Progenitor cell of endocrine pancreas (in vitro differentiated cells): ENCODE results near the gene CYP2W1. TPM values are rescaled to one million over a fixed set of nuclear protein-coding genes. Genes with fewer than 3 reads are reported as not detected.
"Not testable (repeated sequence)": the region's sequence is repeated elsewhere in the genome, so short reads cannot be mapped to it uniquely, and the experiment has no call there.

Experiments used
- DNase-seq: peaks from one replicate; pipeline ENCODE4 v3.0.0; 2021; ENCODE audit warnings: low spot score; ENCODE audit not compliant: unreplicated experiment
- H3K27ac Mint-ChIP-seq: 2 replicates; pipeline ENCODE4 v1.8.0; 2021; ENCODE audit warnings: mild to moderate bottlenecking, moderate library complexity, mixed read lengths
- H3K27me3 Mint-ChIP-seq: 2 replicates; pipeline ENCODE4 v1.8.0; 2021; ENCODE audit warnings: mixed read lengths
- H3K36me3 Mint-ChIP-seq: 2 replicates; pipeline ENCODE4 v1.8.0; 2022; ENCODE audit warnings: mixed read lengths; ENCODE audit not compliant: insufficient read depth
- H3K4me1 Mint-ChIP-seq: 2 replicates; pipeline ENCODE4 v1.8.0; 2021; ENCODE audit warnings: low read depth, mixed read lengths
- H3K4me3 Mint-ChIP-seq: 2 replicates; pipeline ENCODE4 v1.8.0; 2021; ENCODE audit warnings: low read depth, mild to moderate bottlenecking, moderate library complexity, mixed read lengths
- H3K9me3 Mint-ChIP-seq: 2 replicates; pipeline ENCODE4 v1.8.0; 2021; ENCODE audit warnings: low read depth, mixed read lengths
- total RNA-seq: library from RNA; stranded (reverse); gene quantifications from 2 replicates; pipeline ENCODE4 v1.2.1, GENCODE V29; 2021
- TF ChIP-seq, protein P1 (sequence below): fragments of 200-600 bp; sonication (generic); IDR thresholded peaks from one replicate; pipeline ENCODE4 v1.5.0; 2021; ENCODE audit warnings: antibody characterized with exemption, mild to moderate bottlenecking; ENCODE audit not compliant: unreplicated experiment

The CYP2W1 gene
- total RNA-seq, 1 donor from 2014 or later = 1.2 TPM

DNA sequence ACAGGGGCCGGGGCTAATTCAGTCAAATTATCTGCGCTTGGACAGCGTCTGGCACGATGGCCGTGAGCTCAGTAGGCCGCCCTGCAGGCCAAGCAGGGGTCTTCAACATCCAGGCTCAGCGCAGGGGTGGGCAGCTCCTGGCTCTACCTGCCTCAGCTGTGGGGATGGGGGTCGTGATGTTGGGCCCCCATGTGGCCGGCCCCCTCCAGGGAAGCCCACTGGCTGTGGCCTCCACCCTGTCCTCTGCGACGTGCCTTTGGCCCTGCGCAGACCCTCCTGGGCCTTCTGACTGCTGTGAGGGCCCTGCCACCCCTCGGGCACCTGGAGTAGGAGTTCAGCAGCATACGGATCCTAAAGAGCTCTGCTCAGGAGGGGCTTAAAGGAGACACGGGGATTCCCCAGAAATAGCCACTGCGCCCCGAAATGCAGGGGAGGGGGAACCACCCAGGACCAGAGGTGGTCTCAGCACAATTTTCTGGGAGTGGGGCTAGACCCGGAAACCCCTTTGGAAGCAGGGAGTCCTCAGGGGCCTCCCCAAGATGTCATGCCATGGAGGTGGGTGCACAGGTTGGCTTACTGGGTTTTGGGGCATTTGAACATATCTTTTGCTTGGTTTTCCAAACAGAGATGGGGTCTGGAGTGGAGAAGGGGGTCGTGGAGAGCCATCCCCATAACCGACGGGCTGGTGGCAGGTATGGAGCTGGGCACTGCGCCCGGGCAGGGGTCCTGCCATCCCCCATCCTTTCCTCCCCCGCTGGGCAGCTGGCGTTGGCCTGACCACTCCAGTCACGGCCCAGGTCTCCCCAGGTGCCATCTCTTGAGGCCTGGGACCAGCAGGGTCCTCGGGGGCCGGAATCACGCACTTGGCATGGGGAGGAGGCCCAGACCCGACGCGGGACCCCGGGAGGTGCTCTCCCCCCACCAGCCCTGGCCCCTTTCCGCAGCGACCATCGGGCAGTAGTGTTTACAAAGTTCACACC lies 24.5 kb upstream of the CYP2W1 start:
- Mint-ChIP-seq H3K4me3 (no peak overlapping the region), H3K4me1 (no peaks in the 10 kb centered on the region), H3K36me3 (no peaks in the 10 kb centered on the region), H3K9me3 (no peaks in the 10 kb centered on the region), H3K27me3 (peaks cover 12% of the 10 kb centered on the region), H3K27ac (no peak overlapping the region)
- no peak for DNase-seq
- TF ChIP-seq, protein P1, sequence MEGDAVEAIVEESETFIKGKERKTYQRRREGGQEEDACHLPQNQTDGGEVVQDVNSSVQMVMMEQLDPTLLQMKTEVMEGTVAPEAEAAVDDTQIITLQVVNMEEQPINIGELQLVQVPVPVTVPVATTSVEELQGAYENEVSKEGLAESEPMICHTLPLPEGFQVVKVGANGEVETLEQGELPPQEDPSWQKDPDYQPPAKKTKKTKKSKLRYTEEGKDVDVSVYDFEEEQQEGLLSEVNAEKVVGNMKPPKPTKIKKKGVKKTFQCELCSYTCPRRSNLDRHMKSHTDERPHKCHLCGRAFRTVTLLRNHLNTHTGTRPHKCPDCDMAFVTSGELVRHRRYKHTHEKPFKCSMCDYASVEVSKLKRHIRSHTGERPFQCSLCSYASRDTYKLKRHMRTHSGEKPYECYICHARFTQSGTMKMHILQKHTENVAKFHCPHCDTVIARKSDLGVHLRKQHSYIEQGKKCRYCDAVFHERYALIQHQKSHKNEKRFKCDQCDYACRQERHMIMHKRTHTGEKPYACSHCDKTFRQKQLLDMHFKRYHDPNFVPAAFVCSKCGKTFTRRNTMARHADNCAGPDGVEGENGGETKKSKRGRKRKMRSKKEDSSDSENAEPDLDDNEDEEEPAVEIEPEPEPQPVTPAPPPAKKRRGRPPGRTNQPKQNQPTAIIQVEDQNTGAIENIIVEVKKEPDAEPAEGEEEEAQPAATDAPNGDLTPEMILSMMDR = peak; percentile 19

DNA sequence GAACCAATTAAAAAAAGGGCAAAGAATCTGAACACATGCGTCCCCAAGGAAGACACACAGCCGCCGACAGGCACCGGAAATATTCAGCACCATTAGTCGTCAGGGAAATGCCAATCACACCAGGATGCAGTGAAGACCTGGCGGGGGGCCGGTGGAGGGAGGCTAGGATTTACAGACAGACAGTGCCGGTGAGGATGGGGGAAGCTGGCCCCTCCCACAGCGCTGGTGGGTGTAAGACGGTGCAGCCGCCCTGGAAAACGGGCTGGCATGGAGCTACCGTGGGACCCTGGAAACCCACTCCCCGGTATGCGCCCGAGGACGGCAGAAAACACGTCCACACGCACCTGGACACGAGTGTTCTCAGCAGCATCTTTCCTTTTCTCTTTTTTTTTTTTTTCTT lies 23.7 kb upstream of the CYP2W1 start:
- peaks cover 12% of the 10 kb centered on the region for H3K27me3 Mint-ChIP-seq
- no peak overlapping the region for H3K4me3 Mint-ChIP-seq
- no peaks in the 10 kb centered on the region for H3K4me1 Mint-ChIP-seq
- no peak overlapping the region for H3K27ac Mint-ChIP-seq
- H3K36me3 Mint-ChIP-seq = no peaks in the 10 kb centered on the region
- TF ChIP-seq, protein P1 = no peak
- no peak for DNase-seq
- H3K9me3 Mint-ChIP-seq = no peaks in the 10 kb centered on the region

DNA sequence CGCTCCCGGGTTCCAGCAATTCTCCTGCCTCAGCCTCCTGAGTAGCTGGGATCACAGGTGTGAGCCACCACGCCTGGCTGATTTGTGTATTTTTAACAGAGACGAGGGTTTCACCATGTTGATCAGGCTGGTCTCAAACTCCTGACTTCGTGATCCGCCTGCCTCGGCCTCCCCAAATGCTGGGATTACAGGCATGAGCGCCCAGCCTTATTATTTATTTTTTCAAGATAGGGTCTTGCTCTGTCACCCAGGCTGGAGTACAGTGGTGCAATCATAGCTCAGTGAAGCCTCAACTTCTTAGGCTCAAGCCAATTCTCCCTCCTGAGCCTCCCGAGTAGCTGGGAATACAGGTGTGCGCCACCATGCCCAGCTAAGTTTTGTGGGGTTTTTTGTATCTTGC lies 23.2 kb upstream of the CYP2W1 start:
- not testable (repeated sequence) for DNase-seq, H3K4me3 Mint-ChIP-seq, H3K36me3 Mint-ChIP-seq, H3K9me3 Mint-ChIP-seq, H3K4me1 Mint-ChIP-seq
- Mint-ChIP-seq H3K27ac (peak overlapping the region; percentile 11), H3K27me3 (peaks cover 12% of the 10 kb centered on the region)

DNA sequence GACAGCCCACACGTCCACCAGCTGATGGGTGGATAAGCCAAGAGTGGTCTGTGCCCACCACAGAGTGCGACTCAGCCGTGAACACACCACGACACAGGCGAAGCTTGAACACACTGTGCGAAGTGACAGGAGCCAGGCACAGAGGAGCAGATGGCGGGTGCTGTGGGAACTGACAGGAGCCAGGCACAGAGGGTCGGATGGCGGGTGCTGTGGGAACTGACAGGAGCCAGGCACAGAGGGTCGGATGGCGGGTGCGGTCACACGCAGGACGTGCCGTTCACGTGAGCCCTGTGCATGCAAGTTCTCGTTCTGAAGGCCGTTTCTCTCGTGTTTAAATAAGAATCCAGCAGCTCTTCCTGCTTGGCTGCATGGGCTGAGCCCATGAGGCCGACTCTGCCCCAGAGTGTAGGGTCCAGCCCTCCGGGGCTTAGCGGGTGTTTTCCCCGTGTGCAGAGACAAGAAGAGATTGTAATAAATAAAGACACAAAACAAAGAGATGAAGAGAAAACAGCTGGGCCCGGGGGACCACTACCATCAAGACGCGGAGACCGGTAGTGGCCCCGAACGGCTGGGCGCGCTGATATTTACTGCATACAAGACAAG lies 22.6 kb upstream of the CYP2W1 start:
- DNase-seq = no peak
- Mint-ChIP-seq H3K36me3 (no peaks in the 10 kb centered on the region), H3K27ac (peak overlapping the region; percentile 11), H3K27me3 (peaks cover 8% of the 10 kb centered on the region), H3K4me1 (peaks cover 2% of the 10 kb centered on the region), H3K9me3 (no peaks in the 10 kb centered on the region), H3K4me3 (no peak overlapping the region)
- TF ChIP-seq, protein P1 = no peak

DNA sequence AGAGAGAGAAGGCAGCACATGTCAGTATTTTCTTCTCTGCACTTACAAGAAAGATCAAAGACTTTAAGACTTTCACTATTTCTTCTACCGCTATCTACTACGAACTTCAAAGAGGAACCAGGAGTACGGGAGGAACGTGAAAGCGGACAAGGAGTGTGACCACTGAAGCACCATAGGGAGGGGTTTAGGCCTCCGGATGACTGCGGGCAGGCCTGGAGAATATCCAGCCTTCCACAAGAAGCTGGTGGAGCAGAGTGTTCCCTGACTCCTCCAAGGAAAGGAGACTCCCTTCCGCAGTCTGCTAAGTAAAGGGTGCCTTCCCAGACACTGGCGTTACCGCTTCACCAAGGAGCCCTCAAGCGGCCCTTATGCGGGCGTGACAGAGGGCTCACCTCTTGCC lies 22.0 kb upstream of the CYP2W1 start:
- H3K27me3 Mint-ChIP-seq, H3K27ac Mint-ChIP-seq, H3K9me3 Mint-ChIP-seq, H3K36me3 Mint-ChIP-seq, DNase-seq, H3K4me3 Mint-ChIP-seq, H3K4me1 Mint-ChIP-seq: not testable (repeated sequence)

DNA sequence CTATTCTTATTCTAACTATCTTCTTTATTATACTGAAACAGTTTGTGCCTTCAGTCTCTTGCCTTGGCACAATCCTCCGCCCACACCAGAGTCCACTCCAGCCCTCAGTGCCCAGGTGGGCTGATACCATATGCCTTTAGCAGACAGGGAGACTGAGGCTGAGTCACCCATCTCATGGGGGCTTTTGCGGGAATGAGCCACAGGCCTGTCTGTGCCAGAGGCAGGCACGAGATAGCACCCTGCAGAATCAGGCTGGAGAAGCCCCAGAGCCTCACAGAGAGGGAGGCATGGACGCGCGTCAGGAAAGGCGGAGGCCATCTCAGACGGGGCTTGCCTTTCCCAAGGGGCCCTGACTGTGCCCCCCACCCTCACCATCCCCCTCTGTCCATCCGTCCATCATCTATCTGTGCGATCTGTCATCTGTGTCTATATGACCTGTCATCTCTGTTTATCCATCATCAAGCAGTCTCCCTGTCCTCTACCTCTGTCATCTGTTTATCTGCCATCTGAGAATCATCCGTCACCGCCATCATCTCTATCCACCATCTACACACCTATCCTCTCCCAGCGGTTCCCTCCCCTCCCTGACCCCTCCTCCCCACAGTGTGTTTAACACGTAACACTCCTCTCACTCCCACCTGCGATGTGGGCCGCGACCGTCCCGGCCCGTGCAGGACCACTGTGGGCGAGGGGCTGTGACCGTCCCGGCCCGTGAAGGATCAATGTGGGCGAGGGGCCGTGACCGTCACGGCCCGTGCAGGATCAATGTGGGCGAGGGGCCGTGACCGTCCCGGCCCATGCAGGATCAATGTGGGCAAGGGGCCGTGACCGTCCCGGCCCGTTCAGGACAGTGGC lies 21.2 kb upstream of the CYP2W1 start:
- Mint-ChIP-seq H3K4me3 (no peak overlapping the region), H3K27ac (peak overlapping the region; percentile 52), H3K27me3 (peaks cover 3% of the 10 kb centered on the region)

More for the DNA sequence above, 21.2 kb upstream of the CYP2W1 start:
- TF ChIP-seq, protein P1 = no peak
- peaks cover 2% of the 10 kb centered on the region for H3K36me3 Mint-ChIP-seq
- peaks cover 2% of the 10 kb centered on the region for H3K4me1 Mint-ChIP-seq
- no peaks in the 10 kb centered on the region for H3K9me3 Mint-ChIP-seq
- no peak for DNase-seq
